HG03565 (cell line): ENCODE data around the gene ENTPD3.

Experiments used
- ATAC-seq: cut with Tn5 transposase; IDR thresholded peaks from one replicate; pipeline ENCODE4 v1.9.1; 2021; ENCODE audit warnings: mild to moderate bottlenecking, moderate library complexity; ENCODE audit not compliant: unreplicated experiment

ENTPD3 gene

GRCh38 chr3:40387001-40387894, at the start of gene ENTPD3:
TSS of gene ENTPD3 (plus strand) at chr3:40387184. CDS start at chr3:40388058, 874 bp downstream.
- ATAC-seq = no peak

- ATAC-seq = no peak
Measured at GRCh38 chr3:40339871-40340270, 47.1 kb upstream of the ENTPD3 start.

GRCh38 chr3:40340541-40341170, 46.3 kb upstream of the ENTPD3 start:
- ATAC-seq = no peak

GRCh38 chr3:40341671-40342070, 45.3 kb upstream of the ENTPD3 start:
- ATAC-seq = no peak

- ATAC-seq = no peak
Measured at GRCh38 chr3:40350529-40350928, 36.5 kb upstream of the ENTPD3 start.

- ATAC-seq = no peak
Measured at GRCh38 chr3:40355410-40355809, 31.6 kb upstream of the ENTPD3 start.

- ATAC-seq = no peak
Measured at GRCh38 chr3:40358454-40358853, 28.5 kb upstream of the ENTPD3 start.

- no peak for ATAC-seq
Measured at GRCh38 chr3:40363674-40364073, 23.3 kb upstream of the ENTPD3 start.

GRCh38 chr3:40366203-40367162, 20.5 kb upstream of the ENTPD3 start:
- ATAC-seq = no peak

- ATAC-seq = no peak
Measured at GRCh38 chr3:40369716-40370115, 17.3 kb upstream of the ENTPD3 start.

GRCh38 chr3:40377822-40378221, 9.2 kb upstream of the ENTPD3 start:
- ATAC-seq = no peak

GRCh38 chr3:40379674-40380306, 7.2 kb upstream of the ENTPD3 start:
- ATAC-seq = no peak

GRCh38 chr3:40381904-40382616, 4.9 kb upstream of the ENTPD3 start:
- ATAC-seq = no peak

GRCh38 chr3:40382617-40382979, 4.4 kb upstream of the ENTPD3 start:
- ATAC-seq = no peak

- no peak for ATAC-seq
Measured at GRCh38 chr3:40386213-40386612, 771 bp upstream of the ENTPD3 start.

- ATAC-seq = no peak
Measured at GRCh38 chr3:40387895-40388254, 891 bp downstream of the ENTPD3 start.

GRCh38 chr3:40396406-40396805, 9.4 kb downstream of the ENTPD3 start:
- no peak for ATAC-seq

GRCh38 chr3:40397129-40397528, 10.1 kb downstream of the ENTPD3 start:
- ATAC-seq = no peak

GRCh38 chr3:40397912-40398311, 10.9 kb downstream of the ENTPD3 start:
- no peak for ATAC-seq

GRCh38 chr3:40398346-40398745, 11.4 kb downstream of the ENTPD3 start:
- no peak for ATAC-seq
